Transverse colon (tissue), 4 donors: ENCODE data around the gene OTOG. TPM values are rescaled to one million over a fixed set of nuclear protein-coding genes. Genes with fewer than 3 reads are reported as not detected.

Experiments
- DNase-seq: peaks from one replicate; pipeline ENCODE4 v3.0.0-alpha.2; 2019
- H3K27ac ChIP-seq, 4 donors: fragments of 200-600 bp; sonication (generic); 2 replicates each; pipeline ENCODE4 v1.5.1; 2016 to 2018; ENCODE audit warnings: inconsistent platforms in 4 of 4
- H3K27me3 ChIP-seq: fragments of 200-600 bp; sonication (generic); 2 replicates; pipeline ENCODE4 v1.5.1; 2017; ENCODE audit warnings: inconsistent platforms
- H3K36me3 ChIP-seq, 4 donors: fragments of 200-600 bp; sonication (generic); 2 replicates each; pipeline ENCODE4 v1.5.1; 2017 to 2019; ENCODE audit warnings: inconsistent platforms in 4 of 4
- H3K4me1 ChIP-seq, 4 donors: fragments of 200-600 bp; sonication (generic); 2 replicates each; pipeline ENCODE4 v1.5.1; 2017 to 2020; ENCODE audit warnings: inconsistent platforms in 4 of 4
- H3K4me3 ChIP-seq, 4 donors: fragments of 200-600 bp; sonication (generic); 1 replicate in 1 of 4; 2 replicates in 3 of 4; pipeline versions ENCODE4 v1.5.1 to v1.6.1; 2017 to 2019; ENCODE audit warnings: inconsistent platforms in 4 of 4
- H3K9me3 ChIP-seq, 2 donors: fragments of 200-600 bp; sonication (generic); 2 replicates each; pipeline ENCODE4 v1.5.1; 2017 to 2019; ENCODE audit warnings: inconsistent platforms in 2 of 2
- EP300 ChIP-seq: sonication (generic); formaldehyde crosslinking; IDR thresholded peaks from one replicate; pipeline ENCODE4 v1.6.1; 2017; ENCODE audit warnings: antibody characterized with exemption, low read depth
- POLR2A ChIP-seq: fragments of 450-650 bp; IDR thresholded peaks from one replicate; pipeline ENCODE4 v1.6.1; 2016; ENCODE audit warnings: antibody characterized with exemption, mild to moderate bottlenecking, moderate library complexity
- POLR2AphosphoS5 ChIP-seq, 3 donors: sonication (generic); formaldehyde crosslinking; IDR thresholded peaks; one replicate each; pipeline ENCODE4 v1.6.1; 2016; ENCODE audit warnings: antibody characterized with exemption in 3 of 3
- WGBS, 2 donors: methylation state at CpG; one replicate each; pipeline ENCODE4 v1.1.5; 2018; ENCODE audit warnings: low coverage in 1 of 2; 5-methylcytosine and 5-hydroxymethylcytosine counted together
- in situ Hi-C, 4 donors: fragments of 200-750 bp; cut with MboI; loops; one replicate each; pipeline versions ENCODE4 v1.15.0 to v1.15.1; 2017; ENCODE audit warnings: low sequenced_read_pairs in 3 of 4, low pct_ligation_motif_present in 1 of 4, low pct_unique_long_range_greater_than_20kb in 1 of 4
- intact Hi-C: fragments of 100-400 bp; cut with DNase I; formaldehyde crosslinking; loops from one replicate; pipeline ENCODE4 v1.15.1; 2023; ENCODE audit warnings: low total_unique reads
- total RNA-seq, 4 donors: library from RNA; depleted of rRNA; stranded (reverse); fragments of >200 nt; gene quantifications; one replicate each; pipeline ENCODE4 v1.1.0, GENCODE V29; 2016
- TF ChIP-seq, protein P1 (sequence below), 5 experiments: fragments of 200-600 bp in 3 of 5; fragments of 450-650 bp in 2 of 5; sonication (generic) in 3 of 5; IDR thresholded peaks; 1 replicate in 2 of 5; 2 replicates in 3 of 5; pipeline ENCODE4 v1.5.1; 2016 to 2017; ENCODE audit warnings: antibody characterized with exemption in 5 of 5, inconsistent platforms in 3 of 5, mild to moderate bottlenecking in 2 of 5, moderate library complexity in 1 of 5

The OTOG gene
- total RNA-seq, 4 donors from 2014 or later, result not detected

DNA sequence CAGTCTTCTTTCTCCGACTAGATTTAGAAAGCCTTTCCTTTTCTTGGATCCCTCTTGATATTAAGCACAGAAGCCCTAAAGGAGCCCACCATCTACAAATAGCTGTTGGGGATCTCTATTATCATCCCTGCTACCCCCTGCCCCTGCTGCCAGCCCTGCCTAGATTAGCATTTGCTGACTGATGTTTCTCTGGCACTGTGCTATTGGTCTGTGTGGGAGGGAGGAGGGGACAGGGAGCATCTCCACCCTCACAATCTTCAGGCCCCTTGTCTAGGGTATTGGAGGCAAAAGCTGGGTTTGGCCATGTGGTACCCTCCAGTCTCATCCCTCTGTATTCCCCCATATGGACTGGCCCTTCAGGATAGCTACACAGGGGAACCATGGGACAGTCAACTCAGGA is 9.0 kb upstream of the OTOG start:
- in situ Hi-C loops, result no loop called here
- H3K36me3 ChIP-seq, result no peaks in the 10 kb centered on the region

DNA sequence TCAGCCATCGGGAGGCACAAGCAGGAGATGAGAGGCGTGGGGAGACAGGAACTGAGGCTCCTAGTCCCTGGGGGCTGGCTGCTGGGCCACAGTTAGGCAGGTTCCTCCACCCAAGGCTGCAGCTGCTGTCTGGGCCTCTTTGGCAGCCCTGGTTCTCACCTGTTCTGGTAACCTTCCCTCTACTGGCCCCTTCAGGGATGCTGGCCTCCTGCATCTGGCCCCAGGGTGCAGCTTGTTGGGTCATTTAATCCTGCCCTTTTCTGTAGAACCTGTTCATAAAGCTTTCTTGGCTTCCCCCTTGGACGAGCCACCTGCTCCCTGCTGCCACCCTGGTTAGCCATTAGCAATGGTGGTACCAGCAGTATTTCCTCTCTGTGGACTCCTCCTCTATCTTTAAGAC is 8.3 kb upstream of the OTOG start:
- H3K27me3 ChIP-seq, result no peaks in the 10 kb centered on the region
- TF ChIP-seq, protein P1, sequence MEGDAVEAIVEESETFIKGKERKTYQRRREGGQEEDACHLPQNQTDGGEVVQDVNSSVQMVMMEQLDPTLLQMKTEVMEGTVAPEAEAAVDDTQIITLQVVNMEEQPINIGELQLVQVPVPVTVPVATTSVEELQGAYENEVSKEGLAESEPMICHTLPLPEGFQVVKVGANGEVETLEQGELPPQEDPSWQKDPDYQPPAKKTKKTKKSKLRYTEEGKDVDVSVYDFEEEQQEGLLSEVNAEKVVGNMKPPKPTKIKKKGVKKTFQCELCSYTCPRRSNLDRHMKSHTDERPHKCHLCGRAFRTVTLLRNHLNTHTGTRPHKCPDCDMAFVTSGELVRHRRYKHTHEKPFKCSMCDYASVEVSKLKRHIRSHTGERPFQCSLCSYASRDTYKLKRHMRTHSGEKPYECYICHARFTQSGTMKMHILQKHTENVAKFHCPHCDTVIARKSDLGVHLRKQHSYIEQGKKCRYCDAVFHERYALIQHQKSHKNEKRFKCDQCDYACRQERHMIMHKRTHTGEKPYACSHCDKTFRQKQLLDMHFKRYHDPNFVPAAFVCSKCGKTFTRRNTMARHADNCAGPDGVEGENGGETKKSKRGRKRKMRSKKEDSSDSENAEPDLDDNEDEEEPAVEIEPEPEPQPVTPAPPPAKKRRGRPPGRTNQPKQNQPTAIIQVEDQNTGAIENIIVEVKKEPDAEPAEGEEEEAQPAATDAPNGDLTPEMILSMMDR (IDR thresholded peaks at IDR 0.05), result no peak
- no peak for TF ChIP-seq EP300
- TF ChIP-seq POLR2A, result no peak
- TF ChIP-seq POLR2AphosphoS5 (IDR thresholded peaks at IDR 0.05), result no peak
- WGBS, 2 donors, result 52% methylated on average over 3 of the region's 3 CpGs; no CpG with 5 or more reads in 1 of the 2 donors
- intact Hi-C loops, result no loop called here
- no peak for DNase-seq
- no peaks in the 10 kb centered on the region for H3K36me3 ChIP-seq
- H3K9me3 ChIP-seq, result no peaks in the 10 kb centered on the region
- H3K4me1 ChIP-seq, result peaks cover 0 to 14% (median 10%) of the 10 kb centered on the region in 4 donors
- no peak overlapping the region for H3K27ac ChIP-seq
- in situ Hi-C loops, result no loop called here
- no peak overlapping the region for H3K4me3 ChIP-seq

More for the DNA sequence above, 9.0 kb upstream of the OTOG start:
- H3K4me1 ChIP-seq, result peaks cover 0 to 14% (median 10%) of the 10 kb centered on the region in 4 donors
- H3K4me3 ChIP-seq, result no peak overlapping the region
- H3K27me3 ChIP-seq, result no peaks in the 10 kb centered on the region
- no peaks in the 10 kb centered on the region for H3K9me3 ChIP-seq
- DNase-seq, result no peak
- no peak overlapping the region for H3K27ac ChIP-seq
- intact Hi-C loops, result no loop called here
- TF ChIP-seq POLR2A, result no peak
- TF ChIP-seq, protein P1 (IDR thresholded peaks at IDR 0.05), result no peak
- TF ChIP-seq POLR2AphosphoS5 (IDR thresholded peaks at IDR 0.05), result no peak
- TF ChIP-seq EP300, result no peak
- 95 to 100% methylated on average over 1 of the region's 1 CpG for WGBS, 2 donors

DNA sequence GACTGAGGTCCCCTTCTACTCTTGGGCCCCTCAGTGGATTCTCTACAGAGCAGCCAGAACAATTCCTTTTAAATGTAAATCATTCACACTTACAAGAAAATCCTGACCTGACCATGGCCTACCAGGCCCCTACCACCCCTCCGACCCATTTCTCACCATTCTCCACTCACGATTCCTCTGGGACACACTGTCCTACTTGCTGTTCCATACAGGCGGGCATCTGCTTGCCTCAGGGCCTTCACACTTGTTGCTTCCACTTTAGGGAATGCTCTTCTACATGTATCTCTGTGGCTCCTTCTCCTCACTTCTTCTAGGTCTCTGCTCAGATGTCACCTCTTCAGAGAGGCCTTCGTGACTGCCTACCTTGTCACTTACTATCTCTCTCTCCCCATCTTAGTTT is 6.3 kb upstream of the OTOG start:
- Histone ChIP-seq H3K27ac (peak overlapping the region in 3 of 4 donors; percentile 83 to 85 (median 84)), H3K36me3 (no peaks in the 10 kb centered on the region), H3K9me3 (no peaks in the 10 kb centered on the region), H3K4me1 (peaks cover 0 to 15% (median 11%) of the 10 kb centered on the region in 4 donors), H3K4me3 (no peak overlapping the region), H3K27me3 (peaks cover 4% of the 10 kb centered on the region)
- WGBS, 2 donors, result 84 to 100% methylated on average over 1 to 4 of the region's 4 CpGs
- TF ChIP-seq POLR2AphosphoS5 (IDR thresholded peaks at IDR 0.05) (no peak), EP300 (no peak)
- TF ChIP-seq, protein P1 (IDR thresholded peaks at IDR 0.05), result no peak
- intact Hi-C loops, result no loop called here
- in situ Hi-C loops, result no loop called here
- DNase-seq, result no peak

DNA sequence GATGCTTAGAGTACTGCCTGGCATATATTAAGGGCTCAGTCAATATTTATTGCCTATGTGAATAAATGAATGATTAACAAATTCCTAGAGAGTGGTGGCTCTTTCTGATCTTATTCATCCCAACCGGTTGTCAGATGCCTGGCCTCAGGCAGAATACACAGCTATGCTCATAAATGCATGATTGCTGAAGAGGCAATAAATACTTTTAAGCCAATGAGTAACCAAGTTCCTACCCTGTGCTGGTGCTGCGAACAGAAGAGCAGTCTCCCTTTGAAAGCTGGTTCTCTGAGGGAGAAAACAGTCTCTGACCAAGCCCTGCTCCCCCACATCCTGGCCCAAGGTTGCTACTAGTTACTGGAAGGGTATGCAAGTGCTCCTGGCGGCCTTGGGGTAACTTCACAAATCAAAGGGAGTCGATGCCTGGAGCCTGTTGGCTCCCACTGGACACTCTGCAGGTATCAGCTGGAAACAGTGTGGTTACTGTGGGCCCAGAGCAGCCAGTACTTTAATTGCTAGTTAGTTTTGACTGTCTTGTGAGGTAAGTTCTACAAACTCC is 5.7 kb upstream of the OTOG start:
- H3K4me1 ChIP-seq, result peaks cover 0 to 15% (median 11%) of the 10 kb centered on the region in 4 donors
- peak overlapping the region in 2 of 4 donors; percentile 6 to 58 for H3K4me3 ChIP-seq
- in situ Hi-C loops (no loop called here), intact Hi-C loops (no loop called here)
- H3K9me3 ChIP-seq, result no peaks in the 10 kb centered on the region
- 48 to 100% methylated on average over 1 to 4 of the region's 4 CpGs for WGBS, 2 donors
- no peaks in the 10 kb centered on the region for H3K36me3 ChIP-seq
- H3K27me3 ChIP-seq, result peaks cover 9% of the 10 kb centered on the region
- peak; percentile 48 for DNase-seq
- peak overlapping the region; percentile 83 to 85 (median 84) for H3K27ac ChIP-seq
- peak in 1 of 3 donors; percentile 29 for TF ChIP-seq POLR2AphosphoS5 (IDR thresholded peaks at IDR 0.05)
- TF ChIP-seq EP300, result no peak
